HL-60 (cell line): ENCODE results near the gene MKRN2.

Source experiments
- CTCF ChIP-seq: IDR thresholded peaks from one replicate; pipeline ENCODE4 v1.5.1; 2011; ENCODE audit warnings: low read length, control low read depth, inconsistent platforms; ENCODE audit not compliant: insufficient read depth
- POLR2AphosphoS5 ChIP-seq: IDR thresholded peaks from 2 replicates; pipeline ENCODE4 v1.6.1; 2012; ENCODE audit warnings: low read depth

- TF ChIP-seq CTCF, result no peak
- no peak for TF ChIP-seq POLR2AphosphoS5
Observed at GRCh38 chr3:12560505-12561190, 3.8 kb downstream of the MKRN2 start.
